HG03066 (cell line): ENCODE results near the gene BICD1.
"Not testable (repeated sequence)": the region's sequence is repeated elsewhere in the genome, so short reads cannot be mapped to it uniquely, and the experiment has no call there.

ENCODE experiments used
- ATAC-seq: cut with Tn5 transposase; IDR thresholded peaks from one replicate; pipeline ENCODE4 v1.9.1; 2021; ENCODE audit warnings: low read depth; ENCODE audit not compliant: unreplicated experiment

Gene BICD1

DNA sequence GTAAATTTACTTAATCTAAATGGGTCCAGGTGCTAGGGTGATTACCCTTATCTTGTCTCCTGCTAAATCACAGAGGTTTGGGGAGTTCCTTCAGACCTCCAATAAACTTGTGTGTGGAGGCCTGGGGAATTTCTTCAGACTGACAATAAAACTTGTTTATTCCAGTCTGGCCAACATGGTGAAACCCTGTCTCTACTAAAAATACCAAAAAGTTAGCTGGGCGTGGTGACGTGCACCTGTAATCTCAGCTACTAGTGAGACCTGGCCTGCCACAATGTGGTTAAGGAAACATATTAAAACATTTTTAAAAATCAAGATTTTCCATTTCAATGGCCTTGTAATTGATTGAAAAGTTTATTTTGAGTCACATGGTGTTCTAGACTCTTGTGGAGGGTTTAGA is 165.8 kb downstream of the BICD1 start:
- ATAC-seq = no peak

DNA sequence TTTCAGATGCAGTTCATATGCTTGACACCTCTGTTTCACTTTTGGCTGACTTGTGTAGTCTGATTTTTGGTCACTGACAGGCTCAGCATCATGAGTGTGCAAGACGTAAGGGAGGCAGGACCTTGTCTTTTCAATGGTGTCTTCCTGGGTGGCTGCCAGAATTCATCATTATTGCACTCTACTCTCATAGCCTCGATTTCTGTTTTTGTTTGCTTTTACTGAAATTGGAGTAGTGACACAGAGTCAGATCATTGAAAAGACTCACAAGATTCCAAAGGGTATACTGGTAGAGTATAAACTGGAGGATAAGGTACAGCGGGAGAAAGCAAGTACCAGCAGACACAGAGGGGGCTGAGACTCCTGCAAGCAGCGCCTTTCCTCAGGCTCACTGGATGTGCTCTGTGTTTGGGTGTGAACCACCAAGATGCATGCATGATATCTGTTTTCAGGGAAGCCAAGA is 166.4 kb downstream of the BICD1 start:
- ATAC-seq = peak; percentile 64

DNA sequence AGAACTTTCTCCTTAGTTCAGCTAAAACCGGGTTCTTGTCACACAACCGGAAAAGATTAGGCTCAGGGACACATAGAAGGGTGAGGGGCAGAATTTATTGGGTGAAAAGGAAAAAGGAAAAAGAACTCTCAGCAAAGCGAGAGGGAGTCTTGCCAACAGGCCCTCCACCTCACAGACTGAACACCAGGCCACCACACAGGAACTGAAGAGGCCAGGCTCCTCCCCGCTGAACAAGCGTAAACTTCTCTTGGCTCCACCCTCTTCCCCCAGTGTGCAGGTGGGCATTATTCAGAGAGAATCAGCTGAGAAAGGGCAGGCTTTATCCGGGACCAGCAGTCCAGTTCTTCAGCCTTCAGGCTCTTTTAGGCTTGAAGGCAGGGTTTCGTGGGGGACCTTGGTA is 167.1 kb downstream of the BICD1 start:
- peak; percentile 88 for ATAC-seq

- ATAC-seq = no peak
Observed at GRCh38 chr12:32274665-32275064, 168.0 kb downstream of the BICD1 start.

- ATAC-seq = not testable (repeated sequence)
Observed at GRCh38 chr12:32275520-32275919, 168.9 kb downstream of the BICD1 start.

GRCh38 chr12:32277774-32278173 is 171.1 kb downstream of the BICD1 start:
- ATAC-seq = no peak

DNA sequence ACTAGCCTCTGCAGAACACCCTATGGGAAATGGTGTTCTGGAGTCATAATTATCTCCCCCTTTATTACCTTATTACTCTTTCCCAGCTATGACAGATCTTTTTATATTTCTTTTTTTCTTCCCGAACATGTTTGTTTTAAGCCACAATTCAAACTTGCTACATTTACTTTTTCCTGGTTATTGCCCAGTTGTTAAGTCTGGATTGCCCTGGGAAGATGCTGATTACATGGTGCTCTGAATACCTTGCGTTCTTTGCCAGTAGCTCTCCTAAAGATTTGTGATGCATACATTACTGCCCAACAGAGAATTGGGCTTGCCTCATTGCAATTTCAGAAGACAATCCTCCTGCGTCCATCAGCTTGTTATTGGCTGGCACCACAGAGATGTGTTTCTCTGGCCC is 174.5 kb downstream of the BICD1 start:
- ATAC-seq = no peak

DNA sequence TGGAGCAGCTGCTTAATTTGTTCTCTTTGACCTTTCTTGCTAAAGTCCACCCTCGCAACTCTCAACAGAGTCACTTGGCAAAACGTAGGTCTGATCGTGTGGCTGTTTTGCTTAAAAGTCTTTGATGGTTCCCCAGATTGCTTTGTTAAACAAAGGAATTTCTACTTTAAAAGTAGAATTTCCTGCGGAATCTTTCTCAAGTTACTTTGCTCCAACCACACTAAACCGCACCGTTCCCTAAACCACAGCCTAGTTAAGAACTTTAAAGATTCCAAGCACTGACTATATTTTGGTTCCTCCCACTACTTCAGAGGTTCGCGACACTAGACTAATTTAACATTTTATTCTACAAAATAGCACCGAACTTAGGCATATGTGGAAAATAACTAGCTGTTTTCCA is 177.9 kb downstream of the BICD1 start:
- no peak for ATAC-seq

DNA sequence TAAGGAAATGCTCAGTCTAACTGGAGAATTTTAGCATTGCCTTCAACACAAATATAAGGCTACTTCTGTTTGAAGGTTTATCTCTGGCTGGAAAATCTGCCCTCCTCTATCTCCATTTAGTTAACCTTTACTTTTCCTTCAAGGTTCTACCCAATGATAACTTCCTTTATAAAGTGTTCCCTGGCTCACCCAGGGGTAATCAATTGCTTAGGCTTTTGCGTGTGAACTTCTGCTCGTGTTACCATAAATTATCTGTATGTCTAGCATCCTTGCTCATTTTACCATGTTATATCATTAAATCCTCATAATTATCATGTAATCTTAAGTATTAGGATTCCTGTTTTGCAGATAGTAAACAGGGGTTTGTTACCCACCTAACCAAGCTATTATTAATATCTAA is 178.4 kb downstream of the BICD1 start:
- no peak for ATAC-seq

DNA sequence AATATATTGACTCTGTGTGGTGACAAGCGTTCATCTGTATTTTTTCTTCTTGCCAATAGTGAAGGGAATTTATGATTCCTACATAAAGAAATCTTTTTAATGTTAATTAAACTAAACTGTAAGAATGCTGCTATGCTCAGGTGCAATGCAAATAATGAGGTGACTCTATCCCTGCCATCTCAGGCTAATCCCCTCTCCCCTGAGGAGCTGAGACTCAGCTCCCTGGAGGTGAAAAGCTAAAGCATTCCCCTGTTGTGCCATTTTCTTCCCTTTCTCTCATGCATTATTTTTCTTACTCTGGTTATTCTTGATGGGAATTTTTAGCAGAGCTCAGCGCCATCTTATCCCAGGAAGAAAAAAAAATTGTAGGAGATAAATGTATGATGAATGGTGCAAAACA is 178.8 kb downstream of the BICD1 start:
- ATAC-seq = no peak

DNA sequence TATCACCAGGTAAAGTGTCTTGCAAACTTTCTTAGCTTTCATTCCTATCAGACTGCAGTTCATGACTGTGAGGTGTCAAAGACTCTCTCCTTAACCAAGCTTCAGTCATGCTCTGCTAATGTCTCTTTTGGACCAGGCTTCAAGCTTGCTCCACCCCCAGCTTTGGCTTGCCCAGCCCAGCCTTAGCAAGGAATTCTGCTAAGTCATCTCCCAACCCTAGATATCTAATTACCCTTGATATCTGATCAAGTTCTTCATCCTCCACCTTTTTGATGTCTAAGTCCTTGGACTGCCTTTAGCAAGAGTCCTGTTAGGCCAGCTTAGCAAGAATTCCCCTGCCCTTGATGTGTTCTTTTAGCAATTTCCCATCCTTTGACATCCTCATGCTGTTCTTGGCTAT is 183.8 kb downstream of the BICD1 start:
- ATAC-seq = no peak

DNA sequence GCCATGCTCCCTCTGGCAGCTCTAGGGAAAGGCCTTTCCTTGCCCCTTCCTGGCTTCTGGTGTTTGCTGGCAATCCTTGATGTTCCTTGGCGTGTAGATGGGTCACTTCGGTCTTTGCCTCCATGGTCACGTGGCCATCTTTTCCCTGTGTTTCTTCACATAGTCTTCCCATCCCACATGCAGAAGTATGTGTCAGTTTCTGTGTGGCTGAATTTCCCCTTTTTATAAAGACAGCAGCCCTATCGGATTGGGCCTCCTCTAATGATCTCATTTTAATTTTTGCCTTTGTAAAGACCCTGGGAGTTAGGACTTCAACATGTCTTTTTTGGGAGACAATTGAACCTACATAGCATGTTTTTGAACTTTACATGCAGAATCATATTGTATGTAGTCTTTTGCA is 185.5 kb downstream of the BICD1 start:
- ATAC-seq = no peak

DNA sequence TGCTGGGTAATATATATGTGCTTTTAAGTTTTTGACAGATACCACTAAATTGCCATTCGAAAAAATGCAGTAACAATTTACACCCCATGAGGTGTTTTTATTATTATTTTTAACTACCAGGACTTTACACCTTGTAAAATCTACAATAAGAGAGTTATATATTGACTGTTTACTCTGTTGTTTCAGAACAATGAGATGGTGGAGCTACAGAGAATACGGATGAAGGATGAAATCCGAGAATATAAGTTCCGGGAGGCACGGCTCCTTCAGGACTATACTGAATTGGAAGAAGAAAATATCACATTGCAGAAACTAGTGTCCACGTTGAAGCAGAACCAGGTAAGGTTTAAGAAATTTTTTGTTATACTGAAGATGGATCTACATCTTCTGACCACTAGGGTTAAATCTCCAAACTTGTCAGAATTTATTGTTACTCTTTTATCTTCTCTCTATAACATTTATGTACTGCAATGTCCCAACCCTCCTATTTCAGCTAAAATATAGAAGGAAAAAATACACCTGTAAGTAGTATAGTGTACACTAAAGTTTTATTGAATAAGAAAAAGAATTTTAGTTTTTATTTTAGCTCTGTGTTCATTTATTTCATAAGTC is 187.3 kb downstream of the BICD1 start:
- ATAC-seq = no peak

DNA sequence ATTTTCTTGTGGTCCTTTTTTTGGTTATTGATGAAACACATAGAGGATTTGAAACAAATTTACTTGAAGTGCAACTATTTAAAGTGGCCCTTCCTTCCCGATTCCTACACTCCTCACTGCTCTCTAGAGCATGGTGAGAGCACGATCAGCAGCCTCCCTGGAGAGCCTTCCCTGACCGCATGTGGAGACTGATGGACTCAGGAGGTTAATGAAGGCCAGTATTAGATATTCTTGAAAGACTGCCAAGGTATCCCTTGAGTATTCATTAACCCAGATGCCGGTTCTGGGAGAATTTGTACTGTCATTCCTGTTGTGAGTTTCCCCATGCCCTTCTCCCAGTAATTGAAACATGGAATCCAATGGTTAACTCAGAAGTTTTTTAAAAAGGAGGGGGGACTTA is 189.9 kb downstream of the BICD1 start:
- no peak for ATAC-seq

- no peak for ATAC-seq
Observed at GRCh38 chr12:32298917-32299316, 192.3 kb downstream of the BICD1 start.

GRCh38 chr12:32301216-32301615 is 194.6 kb downstream of the BICD1 start:
- ATAC-seq = no peak

DNA sequence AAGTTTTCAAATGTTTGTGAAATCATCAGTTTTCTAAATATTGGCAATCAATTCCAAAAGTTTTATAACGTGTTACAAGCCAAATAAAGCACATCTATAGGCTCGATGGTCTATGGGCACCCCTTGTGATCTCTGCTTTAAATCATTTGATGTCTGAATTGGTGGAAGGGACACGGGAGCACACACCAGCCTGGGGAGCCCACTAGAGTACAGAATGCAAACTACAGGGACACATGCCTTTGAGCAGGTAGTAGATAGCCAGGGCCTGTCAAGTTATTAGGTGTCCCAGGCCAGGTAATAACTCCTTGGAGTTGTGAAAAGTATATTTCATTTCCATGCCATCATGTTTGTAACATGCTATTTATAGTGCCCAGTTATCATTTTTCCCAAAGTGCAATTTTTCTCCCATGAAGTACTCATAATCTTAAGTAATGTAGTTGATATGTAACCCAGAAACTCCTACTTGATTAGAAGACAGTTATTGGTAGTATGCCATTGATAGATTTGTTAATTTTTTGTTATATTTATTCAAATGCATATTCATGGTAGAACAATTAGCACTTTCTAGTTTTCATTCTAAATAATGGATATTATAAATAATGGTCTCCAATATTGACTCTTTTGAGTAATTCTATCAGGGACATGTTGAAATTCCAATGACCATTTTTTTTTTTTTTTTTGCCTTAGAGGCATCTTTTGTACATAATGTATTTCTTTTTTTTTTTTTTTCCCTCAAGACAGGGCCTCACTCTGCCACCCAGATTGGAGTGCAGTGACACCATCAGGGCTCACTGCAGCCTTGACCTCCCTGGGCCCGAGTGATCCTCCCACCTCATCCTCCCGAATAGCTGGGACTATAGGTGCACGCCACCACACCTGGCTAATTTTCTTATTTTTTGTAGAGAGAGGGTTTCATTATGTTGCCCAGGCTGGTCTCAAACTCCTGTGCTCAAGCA is 195.8 kb downstream of the BICD1 start:
- ATAC-seq = peak; percentile 97

GRCh38 chr12:32303174-32303549 is 196.5 kb downstream of the BICD1 start:
- no peak for ATAC-seq

DNA sequence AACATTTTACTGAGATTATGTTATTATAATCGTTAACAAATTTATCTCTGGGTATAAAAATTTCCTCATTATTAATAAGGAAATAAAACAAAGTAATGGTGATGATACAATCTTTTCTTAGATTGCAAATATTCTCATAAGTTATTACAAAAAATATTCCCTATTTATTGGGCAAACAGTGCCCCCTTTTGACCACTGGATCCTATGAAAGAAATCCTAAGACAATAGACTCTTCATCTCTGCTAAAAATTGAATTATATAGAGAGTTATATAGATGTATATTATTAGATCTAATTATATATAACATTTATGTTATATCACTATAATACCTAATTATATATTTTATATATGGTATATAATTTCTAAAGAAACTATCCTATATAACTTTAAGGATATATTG is 198.5 kb downstream of the BICD1 start:
- no peak for ATAC-seq

DNA sequence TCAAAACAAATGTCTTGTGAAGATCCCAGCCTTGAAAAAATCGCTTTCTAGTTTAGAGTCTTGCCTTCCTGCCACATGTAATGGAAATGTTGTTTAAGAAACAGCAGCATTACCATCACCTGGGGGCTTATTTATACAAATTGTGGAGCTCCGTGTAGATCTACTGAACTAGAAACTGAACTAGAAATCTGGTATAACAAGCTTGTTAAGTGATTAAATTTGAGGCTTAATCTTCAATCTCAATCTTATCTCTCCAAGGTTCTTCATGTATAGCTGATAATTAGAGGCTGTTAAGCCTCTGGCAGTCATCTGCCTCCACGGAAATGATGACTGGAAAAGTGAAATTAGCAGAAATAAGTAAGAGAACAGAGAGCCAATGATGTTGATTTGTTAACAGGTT is 200.7 kb downstream of the BICD1 start:
- no peak for ATAC-seq

GRCh38 chr12:32309811-32310736 is 203.4 kb downstream of the BICD1 start:
- no peak for ATAC-seq
